IMR-90 (cell line): ENCODE data around the gene RPTOR. TPM values are rescaled to one million over a fixed set of nuclear protein-coding genes. Genes with fewer than 3 reads are reported as not detected.

ENCODE experiments used
- ATAC-seq: fragments of 200-7000 bp; cut with Tn5 transposase; 2 replicates; pipeline ENCODE4 v1.9.1; 2020; ENCODE audit warnings: low read depth, mild to moderate bottlenecking, moderate library complexity
- BruUV-seq: library from RNA; stranded (reverse); fragments of 400-500 nt; replicated peaks from 2 replicates; lab custom pipeline; 2021; lab: Mats Ljungman, UMichigan
- CTCF ChIA-PET: fragments of 300-600 bp; formaldehyde crosslinking; extraction: SDS; loops from one replicate; lab custom pipeline; 2021; ENCODE audit warnings: antibody characterized with exemption; lab: Yijun Ruan, JAX
- POLR2A ChIA-PET: fragments of 300-600 bp; sonication (Branson Sonifier 250); formaldehyde crosslinking; loops from one replicate; lab custom pipeline; 2022; ENCODE audit warnings: antibody characterized with exemption; ENCODE audit not compliant: unreplicated experiment; lab: Charles Lee
- DNase-seq: peaks from one replicate; pipeline ENCODE4 v3.0.0; 2013
- H2AFZ ChIP-seq: replicated peaks from 2 replicates; pipeline ENCODE3; 2013; ENCODE audit warnings: low read length, mild to moderate bottlenecking; ENCODE audit not compliant: poor library complexity
- H2AK5ac ChIP-seq: 2 replicates; pipeline ENCODE4 v1.6.1; 2013; ENCODE audit warnings: low read depth, low read length, inconsistent platforms
- H2AK9ac ChIP-seq: replicated peaks from 2 replicates; pipeline ENCODE3; 2013; ENCODE audit warnings: mild to moderate bottlenecking, low read depth, low read length, moderate library complexity; ENCODE audit not compliant: poor library complexity
- H2BK120ac ChIP-seq: 2 replicates; pipeline ENCODE4 v1.6.1; 2013; ENCODE audit warnings: low read depth, low read length, inconsistent platforms
- H2BK15ac ChIP-seq: 3 replicates; pipeline ENCODE4 v1.6.1; 2013; ENCODE audit warnings: low read depth, low read length, inconsistent platforms
- H2BK20ac ChIP-seq: 2 replicates; pipeline ENCODE4 v1.6.1; 2013; ENCODE audit warnings: low read depth, mild to moderate bottlenecking, inconsistent platforms, low read length, moderate library complexity
- H2BK5ac ChIP-seq: 2 replicates; pipeline ENCODE4 v1.6.1; 2013; ENCODE audit warnings: mild to moderate bottlenecking, low read depth, low read length, inconsistent platforms; ENCODE audit not compliant: poor library complexity, severe bottlenecking
- H3K14ac ChIP-seq: replicated peaks from 2 replicates; pipeline ENCODE4 v1.6.1; 2013; ENCODE audit warnings: low read depth, low read length, inconsistent platforms
- H3K18ac ChIP-seq: 2 replicates; pipeline ENCODE4 v1.6.1; 2013; ENCODE audit warnings: low read depth, low read length, control low read depth
- H3K23ac ChIP-seq: 2 replicates; pipeline ENCODE4 v1.6.1; 2013; ENCODE audit warnings: low read depth, low read length, inconsistent platforms
- H3K27ac ChIP-seq: 2 replicates; pipeline ENCODE4 v1.5.1; 2013; ENCODE audit warnings: mild to moderate bottlenecking, control low read depth, low read length; ENCODE audit not compliant: insufficient read depth
- H3K27me3 ChIP-seq: 2 replicates; pipeline ENCODE4 v1.6.1; 2013; ENCODE audit warnings: low read length; ENCODE audit not compliant: control insufficient read depth, insufficient read depth
- H3K36me3 ChIP-seq: 2 replicates; pipeline ENCODE4 v1.6.1; 2013; ENCODE audit warnings: low read length, mixed read lengths; ENCODE audit not compliant: control insufficient read depth, insufficient read depth
- H3K4ac ChIP-seq: 2 replicates; pipeline ENCODE4 v1.6.1; 2013; ENCODE audit warnings: low read depth, low read length, inconsistent platforms
- H3K4me1 ChIP-seq: 2 replicates; pipeline ENCODE4 v1.6.1; 2013; ENCODE audit warnings: low read length, mixed read lengths; ENCODE audit not compliant: control insufficient read depth, insufficient read depth
- H3K4me2 ChIP-seq: 2 replicates; pipeline ENCODE4 v1.6.1; 2013; ENCODE audit warnings: low read depth, mild to moderate bottlenecking, control low read depth, low read length, moderate library complexity
- H3K4me3 ChIP-seq: 2 replicates; pipeline ENCODE4 v1.5.1; 2013; ENCODE audit warnings: low read depth, mild to moderate bottlenecking, control low read depth, low read length, moderate library complexity; ENCODE audit not compliant: insufficient read depth
- H3K56ac ChIP-seq: 2 replicates; pipeline ENCODE4 v1.6.1; 2013; ENCODE audit warnings: low read length, inconsistent platforms; ENCODE audit not compliant: insufficient read depth; ENCODE audit errors: extremely low read depth
- H3K79me1 ChIP-seq, 2 experiments: 2 replicates each; pipeline ENCODE4 v1.6.1; 2013; ENCODE audit warnings: low read length in 2 of 2, inconsistent platforms in 1 of 2, low read depth in 1 of 2
- H3K9ac ChIP-seq: 2 replicates; pipeline ENCODE4 v1.6.1; 2013; ENCODE audit warnings: low read depth, low read length, control low read depth
- H3K9me1 ChIP-seq: 2 replicates; pipeline ENCODE4 v1.6.1; 2013; ENCODE audit warnings: low read length, inconsistent platforms; ENCODE audit not compliant: insufficient read depth
- H3K9me3 ChIP-seq: 2 replicates; pipeline ENCODE4 v1.6.1; 2013; ENCODE audit warnings: low read length; ENCODE audit not compliant: control insufficient read depth, insufficient read depth
- H4K20me1 ChIP-seq: 2 replicates; pipeline ENCODE4 v1.6.1; 2013; ENCODE audit warnings: low read length, inconsistent platforms; ENCODE audit not compliant: insufficient read depth
- H4K5ac ChIP-seq: 2 replicates; pipeline ENCODE4 v1.6.1; 2013; ENCODE audit warnings: mild to moderate bottlenecking, low read depth, low read length, control low read depth
- H4K8ac ChIP-seq, 2 experiments: 2 replicates each; pipeline ENCODE4 v1.6.1; 2013; ENCODE audit warnings: low read depth in 2 of 2, low read length in 2 of 2, control low read depth in 1 of 2, inconsistent platforms in 1 of 2
- H4K91ac ChIP-seq: 2 replicates; pipeline ENCODE4 v1.6.1; 2013; ENCODE audit warnings: low read depth, low read length, inconsistent platforms; ENCODE audit not compliant: insufficient read depth
- CEBPB ChIP-seq: IDR thresholded peaks from 2 replicates; pipeline ENCODE4 v1.6.1; 2012; ENCODE audit warnings: low read depth, low read length, improper control_type of control experiment
- CTCF ChIP-seq: conservative IDR thresholded peaks from 2 replicates; pipeline ENCODE4 v1.5.1; 2012; ENCODE audit warnings: mild to moderate bottlenecking, low read depth, low read length, improper control_type of control experiment
- ELK1 ChIP-seq: fragments of 150-350 bp; IDR thresholded peaks from 2 replicates; pipeline ENCODE4 v1.6.1; 2016; ENCODE audit warnings: low read depth, mild to moderate bottlenecking, low read length, moderate library complexity, borderline replicate concordance
- FOS ChIP-seq: fragments of 150-350 bp; IDR thresholded peaks from 2 replicates; pipeline ENCODE4 v1.6.1; 2016; ENCODE audit warnings: low read depth, low read length
- MAZ ChIP-seq: IDR thresholded peaks from 2 replicates; pipeline ENCODE4 v1.6.1; 2012; ENCODE audit warnings: low read depth, mild to moderate bottlenecking, low read length, improper control_type of control experiment, moderate library complexity, borderline replicate concordance
- NFE2L2 ChIP-seq: fragments of 150-350 bp; IDR thresholded peaks from 2 replicates; pipeline ENCODE4 v1.6.1; 2016; ENCODE audit warnings: low read depth, mild to moderate bottlenecking, low read length
- POLR2A ChIP-seq: IDR thresholded peaks from 2 replicates; pipeline ENCODE4 v1.6.1; 2012; ENCODE audit warnings: mild to moderate bottlenecking, low read depth, low read length
- RAD21 ChIP-seq: IDR thresholded peaks from 2 replicates; pipeline ENCODE4 v1.6.1; 2012; ENCODE audit warnings: low read length, improper control_type of control experiment
- RCOR1 ChIP-seq: IDR thresholded peaks from 2 replicates; pipeline ENCODE4 v1.6.1; 2012; ENCODE audit warnings: mild to moderate bottlenecking, low read length, improper control_type of control experiment; ENCODE audit not compliant: insufficient replicate concordance
- RFX5 ChIP-seq: IDR thresholded peaks from 2 replicates; pipeline ENCODE4 v1.8.0; 2012; ENCODE audit warnings: low read depth, mild to moderate bottlenecking, low read length, moderate library complexity
- SMC3 ChIP-seq: fragments of 150-350 bp; IDR thresholded peaks from 2 replicates; pipeline ENCODE4 v1.6.1; 2016; ENCODE audit warnings: low read depth, mild to moderate bottlenecking, antibody characterized with exemption, low read length, moderate library complexity
- USF2 ChIP-seq: fragments of 150-350 bp; IDR thresholded peaks from 2 replicates; pipeline ENCODE4 v1.6.1; 2017; ENCODE audit warnings: mild to moderate bottlenecking, antibody characterized with exemption, low read length, low read depth
- WGBS, 2 experiments: methylation state at CpG; one replicate each; pipeline versions ENCODE4 v1.1.5 to v1.1.7; 2013; ENCODE audit warnings: missing lambda C conversion rate in 2 of 2; ENCODE audit not compliant: insufficient read length in 1 of 2; ENCODE audit errors: extremely low coverage in 2 of 2; 5-methylcytosine and 5-hydroxymethylcytosine counted together
- dilution Hi-C: fragments of 300-500 bp; cut with HindIII; formaldehyde crosslinking; loops from one replicate; pipeline ENCODE4 v1.14.3; 2018; ENCODE audit warnings: low sequenced_read_pairs; ENCODE audit not compliant: unreplicated experiment
- in situ Hi-C: fragments of 300-500 bp; cut with MboI; formaldehyde crosslinking; loops from 3 replicates; pipeline ENCODE4 v1.14.3; 2019; ENCODE audit warnings: low sequenced_read_pairs, inconsistent platforms, mixed read lengths
- intact Hi-C: fragments of 100-400 bp; cut with micrococcal nuclease; formaldehyde crosslinking; loops from 2 replicates; pipeline ENCODE4 v1.10.0; 2022
- polyA plus RNA-seq, 3 experiments: library from polyadenylated mRNA; depleted of rRNA; stranded (reverse); fragments of >200 nt; gene quantifications; 2 replicates each; pipeline ENCODE4 v1.2.3, GENCODE V29; 2012; ENCODE audit warnings: low replicate concordance in 1 of 3
- total RNA-seq: library from RNA; depleted of rRNA; stranded (reverse); fragments of >200 nt; gene quantifications from 2 replicates; pipeline ENCODE4 v1.2.3, GENCODE V29; 2012

Gene RPTOR
- total and polyA plus RNA-seq, 2 of the 4 experiments (the other 2 are of a cell fraction), result 10.8 to 14.7 TPM

GRCh38 chr17:80987941-80988461 lies 443.4 kb downstream of the RPTOR start:
- Histone ChIP-seq H2BK120ac (no peak overlapping the region), H3K23ac (no peak overlapping the region), H4K5ac (no peak overlapping the region), H3K9me1 (peaks cover 12% of the 10 kb centered on the region; the same call in 1 of the 2 replicates), H3K18ac (no peak overlapping the region), H3K9me3 (no peaks in the 10 kb centered on the region), H3K27me3 (no peaks in the 10 kb centered on the region), H3K14ac (no peak overlapping the region), H2BK20ac (no peak overlapping the region), H3K36me3 (no peaks in the 10 kb centered on the region), H2AK9ac (peak overlapping the region; percentile 49), H4K91ac (no peak overlapping the region), H3K4me3 (no peak overlapping the region), H2BK5ac (no peak overlapping the region), H3K56ac (no peak overlapping the region), H3K4ac (no peak overlapping the region), H4K8ac (no peak overlapping the region), H3K4me1 (peaks cover 12% of the 10 kb centered on the region), H3K9ac (no peak overlapping the region), H3K4me2 (no peak overlapping the region), H3K79me1 (peaks cover 12 to 14% of the 10 kb centered on the region in 2 experiments; a peak in 3 of 4 replicates), H2AFZ (peak overlapping the region; percentile 75), H4K20me1 (no peaks in the 10 kb centered on the region; the same call in 1 of the 2 replicates), H2AK5ac (no peak overlapping the region), H3K27ac (no peak overlapping the region), H2BK15ac (no peak overlapping the region)
- 90% methylated on average over 2 of the region's 16 CpGs; no CpG with 5 or more reads in 1 of the 2 experiments for WGBS, 2 experiments
- no peak for TF ChIP-seq RAD21
- TF ChIP-seq ELK1, result no peak
- TF ChIP-seq USF2, result no peak
- TF ChIP-seq RCOR1, result no peak
- no peak for TF ChIP-seq CEBPB
- TF ChIP-seq POLR2A, result no peak
- TF ChIP-seq NFE2L2, result no peak
- no peak for TF ChIP-seq RFX5
- no peak for TF ChIP-seq SMC3
- no peak for TF ChIP-seq MAZ
- TF ChIP-seq FOS, result no peak
- no peak for TF ChIP-seq CTCF
- no TSS peak for BruUV-seq
- intact Hi-C loops (no loop called here), dilution Hi-C loops (no loop called here), in situ Hi-C loops (no loop called here)
- POLR2A ChIA-PET, result no interaction called here
- no peak for DNase-seq
- ATAC-seq, result no peak
- CTCF ChIA-PET, result interaction anchor here (0.7 kb wide), 1 partner anchor 36 kb away, joined by 3 read pairs; no protein-coding TSS in a partner anchor
